Stimulated activated memory B cell treated with anti-CD40 and anti-IgM and Interleukin-4, amounts not matched to agents 10 μg/mL and 1 μg/mL and 100 μg/mL, for 72 hours (primary cell): ENCODE results near the gene SFSWAP.
"Not testable (repeated sequence)": the region's sequence is repeated elsewhere in the genome, so short reads cannot be mapped to it uniquely, and the experiment has no call there.

Experiments used
- ATAC-seq: fragments of 150-1000 bp; cut with Tn5 transposase; 2 replicates; pipeline ENCODE4 v1.10.0; 2021
- H3K27ac Mint-ChIP-seq: one replicate; pipeline ENCODE4 v1.8.0; 2022; ENCODE audit warnings: mild to moderate bottlenecking, mixed read lengths
- H3K27me3 Mint-ChIP-seq: one replicate; pipeline ENCODE4 v1.8.0; 2022; ENCODE audit warnings: mixed read lengths
- H3K36me3 Mint-ChIP-seq: one replicate; pipeline ENCODE4 v1.8.0; 2022; ENCODE audit warnings: mixed read lengths
- H3K4me1 Mint-ChIP-seq: one replicate; pipeline ENCODE4 v1.8.0; 2022; ENCODE audit warnings: mixed read lengths
- H3K4me3 Mint-ChIP-seq: one replicate; pipeline ENCODE4 v1.8.0; 2022; ENCODE audit warnings: mild to moderate bottlenecking, moderate library complexity, mixed read lengths
- H3K9me3 Mint-ChIP-seq: one replicate; pipeline ENCODE4 v1.8.0; 2022; ENCODE audit warnings: mixed read lengths

The SFSWAP gene

GRCh38 chr12:131801254-131801866 lies 90.5 kb downstream of the SFSWAP start:
- Mint-ChIP-seq H3K36me3 (peaks cover 45% of the 10 kb centered on the region), H3K4me1 (peaks cover 2% of the 10 kb centered on the region), H3K27ac (no peak overlapping the region), H3K9me3 (no peaks in the 10 kb centered on the region), H3K27me3 (no peaks in the 10 kb centered on the region), H3K4me3 (no peak overlapping the region)
- ATAC-seq = no peak

- no peak for ATAC-seq
- Mint-ChIP-seq H3K27ac (no peak overlapping the region), H3K9me3 (no peaks in the 10 kb centered on the region), H3K36me3 (peaks cover 31% of the 10 kb centered on the region), H3K27me3 (no peaks in the 10 kb centered on the region), H3K4me1 (no peaks in the 10 kb centered on the region), H3K4me3 (no peak overlapping the region)
Observed at GRCh38 chr12:131803961-131804521, 93.2 kb downstream of the SFSWAP start.

- no peak overlapping the region for H3K4me3 Mint-ChIP-seq
- H3K27ac Mint-ChIP-seq = no peak overlapping the region
- no peaks in the 10 kb centered on the region for H3K27me3 Mint-ChIP-seq
- no peaks in the 10 kb centered on the region for H3K9me3 Mint-ChIP-seq
- ATAC-seq = no peak
- no peaks in the 10 kb centered on the region for H3K4me1 Mint-ChIP-seq
- peaks cover 19% of the 10 kb centered on the region for H3K36me3 Mint-ChIP-seq
Observed at GRCh38 chr12:131805421-131805820, 94.5 kb downstream of the SFSWAP start.

- Mint-ChIP-seq H3K36me3 (peaks cover 8% of the 10 kb centered on the region), H3K27me3 (no peaks in the 10 kb centered on the region), H3K27ac (no peak overlapping the region), H3K4me3 (no peak overlapping the region), H3K4me1 (no peaks in the 10 kb centered on the region), H3K9me3 (no peaks in the 10 kb centered on the region)
- ATAC-seq = no peak
Observed at GRCh38 chr12:131806674-131807073, 95.8 kb downstream of the SFSWAP start.

GRCh38 chr12:131808744-131809371 lies 98.0 kb downstream of the SFSWAP start:
- H3K9me3 Mint-ChIP-seq = peaks cover 4% of the 10 kb centered on the region
- H3K4me1 Mint-ChIP-seq = no peaks in the 10 kb centered on the region
- H3K27ac Mint-ChIP-seq = peak overlapping the region; percentile 80
- no peaks in the 10 kb centered on the region for H3K27me3 Mint-ChIP-seq
- peak; percentile 88 for ATAC-seq
- H3K36me3 Mint-ChIP-seq = peaks cover 20% of the 10 kb centered on the region
- peak overlapping the region; percentile 78 for H3K4me3 Mint-ChIP-seq

DNA sequence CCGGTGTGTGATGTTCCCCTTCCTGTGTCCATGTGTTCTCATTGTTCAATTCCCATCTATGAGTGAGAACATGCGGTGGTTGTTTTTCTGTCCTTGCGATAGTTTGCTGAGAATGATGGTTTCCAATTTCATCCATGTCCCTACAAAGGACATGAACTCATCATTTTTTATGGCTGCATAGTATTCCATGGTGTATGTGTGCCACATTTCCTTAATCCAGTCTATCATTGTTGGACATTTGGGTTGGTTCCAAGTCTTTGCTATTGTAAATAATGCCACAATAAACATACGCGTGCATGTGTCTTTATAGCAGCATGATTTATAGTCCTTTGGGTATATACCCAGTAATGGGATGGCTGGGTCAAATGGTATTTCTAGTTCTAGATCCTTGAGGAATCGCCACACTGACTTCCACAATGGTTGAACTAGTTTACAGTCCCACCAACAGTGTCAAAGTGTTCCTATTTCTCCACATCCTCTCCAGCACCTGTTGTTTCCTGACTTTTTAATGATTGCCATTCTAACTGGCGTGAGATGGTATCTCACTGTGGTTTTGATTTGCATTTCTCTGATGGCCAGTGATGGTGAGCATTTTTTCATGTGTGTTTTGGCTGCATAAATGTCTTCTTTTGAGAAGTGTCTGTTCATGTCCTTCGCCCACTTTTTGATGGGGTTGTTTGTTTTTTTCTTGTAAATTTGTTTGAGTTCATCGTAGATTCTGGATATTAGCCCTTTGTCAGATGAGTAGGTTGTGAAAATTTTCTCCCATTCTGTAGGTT lies 98.8 kb downstream of the SFSWAP start:
- ATAC-seq, H3K27ac Mint-ChIP-seq: not testable (repeated sequence)

DNA sequence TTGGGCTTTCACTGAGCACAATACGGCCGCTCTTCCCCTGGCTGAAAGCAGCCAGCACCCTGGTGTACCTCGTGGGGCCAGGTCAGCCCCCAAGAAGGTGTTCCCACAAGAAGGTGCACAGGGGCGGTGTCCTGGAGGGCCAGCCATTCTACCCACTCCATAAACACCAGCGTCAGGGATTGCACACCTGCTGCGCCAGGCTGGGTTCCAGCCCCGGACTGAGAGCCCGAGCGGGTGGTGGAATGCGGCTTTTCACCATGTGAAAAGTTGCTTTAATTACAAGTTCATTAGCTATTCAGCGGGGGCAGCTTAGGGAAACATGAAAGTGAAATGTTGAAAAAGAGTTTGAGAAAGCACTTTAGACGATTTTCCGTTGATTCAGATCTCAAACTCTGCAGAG lies 99.8 kb downstream of the SFSWAP start:
- peaks cover 4% of the 10 kb centered on the region for H3K9me3 Mint-ChIP-seq
- H3K27me3 Mint-ChIP-seq = no peaks in the 10 kb centered on the region
- no peak overlapping the region for H3K27ac Mint-ChIP-seq
- no peaks in the 10 kb centered on the region for H3K4me1 Mint-ChIP-seq
- H3K4me3 Mint-ChIP-seq = no peak overlapping the region
- H3K36me3 Mint-ChIP-seq = peaks cover 20% of the 10 kb centered on the region
- ATAC-seq = no peak

More for the DNA sequence above, 98.8 kb downstream of the SFSWAP start:
- not testable (repeated sequence) for H3K4me1 Mint-ChIP-seq, H3K9me3 Mint-ChIP-seq, H3K27me3 Mint-ChIP-seq
- H3K36me3 Mint-ChIP-seq = peaks cover 20% of the 10 kb centered on the region
- H3K4me3 Mint-ChIP-seq = peak overlapping the region; percentile 49

DNA sequence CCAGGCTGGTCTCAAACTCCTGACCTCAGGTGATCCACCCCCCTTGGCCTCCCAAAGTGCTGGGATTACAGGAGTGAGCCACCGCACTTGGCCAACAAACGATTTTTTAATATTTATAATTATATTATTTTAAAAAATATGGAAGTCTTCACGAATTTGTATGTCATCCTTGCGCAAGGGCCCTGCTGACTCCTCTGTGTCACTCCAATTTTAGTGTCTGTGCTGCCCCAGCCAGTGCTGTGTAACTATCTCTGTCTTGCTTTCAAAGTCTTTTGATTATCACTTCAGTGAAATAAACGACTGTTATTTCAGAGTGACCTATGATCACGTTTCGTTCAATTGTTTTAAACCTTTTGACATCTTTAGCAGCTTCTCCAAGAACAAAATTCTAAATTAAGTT lies 104.2 kb downstream of the SFSWAP start:
- Mint-ChIP-seq H3K27me3 (peaks cover 12% of the 10 kb centered on the region), H3K4me1 (peaks cover 8% of the 10 kb centered on the region), H3K4me3 (no peak overlapping the region), H3K27ac (no peak overlapping the region), H3K9me3 (peaks cover 4% of the 10 kb centered on the region), H3K36me3 (peaks cover 36% of the 10 kb centered on the region)
- no peak for ATAC-seq

DNA sequence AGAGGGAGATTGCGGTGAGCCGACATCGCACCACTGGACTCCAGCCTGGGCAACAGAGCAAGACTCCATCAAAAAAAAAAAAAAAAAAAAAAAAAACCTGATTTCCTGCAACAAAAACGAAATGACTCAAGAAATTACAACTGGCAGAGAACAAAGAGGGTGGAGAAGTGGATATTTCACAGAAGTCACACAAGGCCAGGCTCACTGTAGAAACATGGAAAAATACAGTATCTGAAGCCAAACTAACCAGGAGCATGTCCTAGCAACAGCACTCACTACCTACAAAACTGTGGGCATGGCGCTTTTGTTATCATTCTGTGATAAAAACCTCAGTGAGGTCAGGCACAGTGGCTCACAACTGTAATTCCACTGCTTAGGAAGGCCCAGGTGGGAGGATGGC lies 105.6 kb downstream of the SFSWAP start:
- H3K4me3 Mint-ChIP-seq = no peak overlapping the region

DNA sequence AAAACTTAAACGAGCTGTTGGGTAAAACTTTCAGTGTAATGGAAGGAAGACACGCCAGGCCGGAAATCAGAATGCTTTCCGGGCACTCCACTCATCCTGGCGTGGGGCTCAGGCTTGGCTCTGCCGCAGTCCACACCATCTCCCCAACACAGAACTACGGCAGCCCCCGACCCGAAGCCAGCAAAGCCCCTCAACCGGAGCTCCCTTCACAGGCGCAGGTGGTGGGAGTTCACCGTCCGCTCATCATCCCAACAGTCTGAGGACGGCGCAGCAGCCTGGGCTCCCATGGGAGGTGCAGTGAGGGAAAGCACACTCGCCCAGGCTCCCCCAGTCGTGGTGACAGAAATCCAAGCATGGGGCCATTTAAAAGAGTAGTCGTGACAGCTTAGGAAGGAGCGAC lies 106.4 kb downstream of the SFSWAP start:
- no peak overlapping the region for H3K27ac Mint-ChIP-seq
- no peak for ATAC-seq
- H3K36me3 Mint-ChIP-seq = peaks cover 28% of the 10 kb centered on the region
- no peak overlapping the region for H3K4me3 Mint-ChIP-seq
- H3K27me3 Mint-ChIP-seq = peaks cover 12% of the 10 kb centered on the region
- H3K4me1 Mint-ChIP-seq = peaks cover 16% of the 10 kb centered on the region
- H3K9me3 Mint-ChIP-seq = peaks cover 4% of the 10 kb centered on the region

More for the DNA sequence above, 105.6 kb downstream of the SFSWAP start:
- Mint-ChIP-seq H3K27me3 (peaks cover 12% of the 10 kb centered on the region), H3K9me3 (peaks cover 4% of the 10 kb centered on the region), H3K36me3 (peaks cover 36% of the 10 kb centered on the region), H3K27ac (no peak overlapping the region), H3K4me1 (peaks cover 13% of the 10 kb centered on the region)
- no peak for ATAC-seq

GRCh38 chr12:131818821-131819585 lies 108.1 kb downstream of the SFSWAP start:
- peak; percentile 39 for ATAC-seq
- H3K27ac Mint-ChIP-seq = no peak overlapping the region

DNA sequence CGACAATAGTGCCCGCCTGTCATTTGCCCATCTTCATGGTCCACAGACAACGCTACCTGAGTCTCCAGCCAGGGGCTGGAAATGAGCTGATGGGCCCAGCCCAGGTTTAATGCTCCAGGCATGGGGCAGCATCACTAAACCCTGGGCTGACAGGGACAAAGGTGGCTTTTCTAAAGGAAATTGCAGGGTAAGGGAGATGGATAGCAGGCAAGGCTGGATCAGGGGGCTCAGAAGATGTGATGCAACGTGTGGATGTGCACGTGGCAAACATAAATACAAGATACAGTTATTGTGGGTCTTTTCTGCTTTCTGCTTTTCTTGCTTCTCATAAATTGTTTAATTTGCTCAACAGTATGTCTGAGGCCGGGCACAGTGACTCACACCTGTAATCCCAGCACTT lies 113.6 kb downstream of the SFSWAP start:
- peaks cover 23% of the 10 kb centered on the region for H3K27me3 Mint-ChIP-seq
- no peaks in the 10 kb centered on the region for H3K36me3 Mint-ChIP-seq
- ATAC-seq = no peak
- peaks cover 19% of the 10 kb centered on the region for H3K4me1 Mint-ChIP-seq
- no peak overlapping the region for H3K27ac Mint-ChIP-seq
- no peak overlapping the region for H3K4me3 Mint-ChIP-seq
- no peaks in the 10 kb centered on the region for H3K9me3 Mint-ChIP-seq

More at GRCh38 chr12:131818821-131819585, 108.1 kb downstream of the SFSWAP start:
- Mint-ChIP-seq H3K4me3 (no peak overlapping the region), H3K27me3 (peaks cover 12% of the 10 kb centered on the region), H3K4me1 (peaks cover 16% of the 10 kb centered on the region), H3K36me3 (peaks cover 15% of the 10 kb centered on the region), H3K9me3 (no peaks in the 10 kb centered on the region)

DNA sequence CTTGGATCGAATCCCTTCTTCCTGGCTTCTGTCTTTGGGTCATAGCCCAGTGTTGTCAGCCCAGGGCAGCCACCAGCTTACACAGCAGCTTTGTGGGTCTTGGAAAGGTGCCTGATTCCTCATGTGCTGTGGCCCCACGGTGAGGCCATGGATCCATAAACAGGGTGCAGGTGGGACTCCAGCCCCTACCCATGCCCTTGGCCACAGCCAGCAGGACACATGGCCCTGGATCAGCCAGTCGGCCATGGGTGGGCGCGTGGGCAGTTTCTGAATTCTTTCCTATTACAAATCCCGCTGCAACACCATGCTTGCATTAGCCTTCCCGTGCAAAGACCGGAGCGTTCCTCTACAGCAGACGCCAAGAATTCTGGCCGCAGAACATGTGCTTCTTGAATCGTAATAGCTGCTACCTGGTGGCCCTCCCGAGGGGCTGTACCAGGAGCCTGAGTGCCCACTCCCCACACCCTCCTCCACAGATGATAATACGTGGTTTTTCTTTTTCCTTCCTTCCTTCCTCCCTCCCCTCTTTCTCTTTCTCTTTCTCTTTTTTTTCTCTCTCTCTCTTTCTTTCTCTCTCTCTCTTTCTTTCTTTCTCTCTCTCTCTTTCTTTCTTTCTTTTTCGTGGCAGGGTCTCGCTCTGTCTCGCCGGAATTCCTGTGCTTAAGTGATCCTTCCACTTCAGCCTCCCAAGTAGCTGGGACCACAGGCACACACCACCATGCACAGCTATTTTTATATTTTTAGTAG lies 114.4 kb downstream of the SFSWAP start:
- Mint-ChIP-seq H3K4me3 (no peak overlapping the region), H3K4me1 (peaks cover 21% of the 10 kb centered on the region), H3K36me3 (no peaks in the 10 kb centered on the region), H3K27me3 (peaks cover 26% of the 10 kb centered on the region), H3K27ac (no peak overlapping the region), H3K9me3 (no peaks in the 10 kb centered on the region)
- no peak for ATAC-seq

DNA sequence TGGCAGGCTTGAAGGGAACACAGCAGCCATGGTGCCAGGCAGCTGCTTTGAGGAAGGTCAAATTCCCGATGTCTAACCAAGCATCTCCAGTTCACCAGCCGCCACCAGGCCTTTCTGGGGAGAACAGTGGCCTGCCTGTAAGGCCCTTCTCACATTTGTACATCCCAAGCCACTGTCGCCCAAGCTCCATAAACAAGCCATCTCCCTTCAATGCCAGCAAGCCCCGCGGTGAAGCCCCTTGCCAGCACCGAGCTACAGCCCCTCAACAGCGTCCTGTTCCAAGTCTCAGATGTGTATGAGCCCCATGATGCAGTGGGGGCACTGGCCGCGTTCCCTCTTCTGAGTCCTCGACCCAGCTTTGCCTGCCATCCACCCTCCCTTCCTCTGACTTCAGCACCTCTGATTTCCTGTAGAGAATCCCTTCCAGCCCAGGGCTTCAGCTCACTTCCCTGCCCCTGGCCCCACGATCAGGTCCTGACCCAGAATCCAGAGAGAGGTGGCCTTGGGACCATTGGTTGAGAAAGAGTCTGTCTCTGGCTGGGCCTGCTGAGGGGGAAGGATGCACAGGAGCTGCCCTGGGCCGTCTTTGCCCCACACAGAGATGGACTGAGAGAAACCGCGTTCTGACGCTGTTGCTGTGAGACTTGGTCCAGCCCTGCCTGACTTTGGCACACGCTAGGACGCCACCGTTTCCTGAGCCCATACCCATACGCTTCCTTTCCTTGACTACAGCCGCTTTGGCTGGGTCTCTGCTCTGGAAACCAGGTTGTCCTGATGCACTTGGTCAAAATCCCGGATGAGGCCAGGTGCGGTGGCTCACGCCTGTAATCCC lies 115.4 kb downstream of the SFSWAP start:
- no peak for ATAC-seq
- H3K36me3 Mint-ChIP-seq = no peaks in the 10 kb centered on the region
- no peak overlapping the region for H3K4me3 Mint-ChIP-seq
- H3K27me3 Mint-ChIP-seq = peaks cover 33% of the 10 kb centered on the region
- peaks cover 26% of the 10 kb centered on the region for H3K4me1 Mint-ChIP-seq
- no peaks in the 10 kb centered on the region for H3K9me3 Mint-ChIP-seq
- no peak overlapping the region for H3K27ac Mint-ChIP-seq
